Loucy (cell line): Measurements from ENCODE around the gene PRKN.

Experiments
- H2AFZ ChIP-seq: fragments of 200-600 bp; sonication (generic); 2 replicates; pipeline ENCODE4 v1.6.0; 2016; ENCODE audit warnings: antibody characterized with exemption, mild to moderate bottlenecking, low read length, moderate library complexity
- H3F3A ChIP-seq: fragments of 200-600 bp; 2 replicates; pipeline ENCODE4 v1.6.0; 2016; ENCODE audit warnings: antibody characterized with exemption, low read depth, mild to moderate bottlenecking
- H3K27me3 ChIP-seq: fragments of 200-600 bp; sonication (generic); 2 replicates; pipeline ENCODE4 v1.6.1; 2014; ENCODE audit warnings: low read length, mild to moderate bottlenecking; ENCODE audit not compliant: insufficient read depth, poor library complexity, severe bottlenecking
- H3K36me3 ChIP-seq: fragments of 200-600 bp; sonication (generic); 2 replicates; pipeline ENCODE4 v1.6.1; 2016; ENCODE audit warnings: low read length; ENCODE audit not compliant: insufficient read depth
- H3K4me1 ChIP-seq: fragments of 200-600 bp; sonication (generic); 2 replicates; pipeline ENCODE4 v1.5.1; 2014; ENCODE audit warnings: low read length, mild to moderate bottlenecking; ENCODE audit not compliant: insufficient read depth, poor library complexity, severe bottlenecking
- H3K4me2 ChIP-seq: fragments of 200-600 bp; sonication (generic); 2 replicates; pipeline ENCODE4 v1.6.0; 2014; ENCODE audit warnings: antibody characterized with exemption, low read length, low read depth, mild to moderate bottlenecking; ENCODE audit not compliant: poor library complexity, severe bottlenecking
- H3K4me3 ChIP-seq: fragments of 200-600 bp; sonication (generic); 2 replicates; pipeline ENCODE4 v1.5.1; 2014; ENCODE audit warnings: low read length, mild to moderate bottlenecking, mixed read lengths; ENCODE audit not compliant: poor library complexity, severe bottlenecking
- H3K79me2 ChIP-seq: fragments of 200-600 bp; sonication (generic); 2 replicates; pipeline ENCODE4 v1.6.1; 2014; ENCODE audit warnings: low read length; ENCODE audit not compliant: insufficient read depth
- H3K9ac ChIP-seq: fragments of 200-600 bp; sonication (generic); 2 replicates; pipeline ENCODE4 v1.6.0; 2014; ENCODE audit warnings: mild to moderate bottlenecking, low read depth, low read length, moderate library complexity; ENCODE audit not compliant: poor library complexity, severe bottlenecking
- H3K9me2 ChIP-seq: fragments of 200-600 bp; sonication (generic); replicated peaks from 2 replicates; pipeline ENCODE4 v1.6.1; 2016; ENCODE audit warnings: low read depth, low read length, mixed read lengths
- H3K9me3 ChIP-seq: fragments of 200-600 bp; sonication (generic); 2 replicates; pipeline ENCODE4 v1.6.1; 2014; ENCODE audit warnings: mild to moderate bottlenecking, antibody characterized with exemption, low read length, low read depth; ENCODE audit not compliant: insufficient read depth
- H4K20me1 ChIP-seq: fragments of 200-600 bp; sonication (generic); 2 replicates; pipeline ENCODE4 v1.6.0; 2014; ENCODE audit warnings: antibody characterized with exemption, low read length, mild to moderate bottlenecking; ENCODE audit not compliant: insufficient read depth, poor library complexity, severe bottlenecking
- EZH2phosphoT487 ChIP-seq: fragments of 200-600 bp; IDR thresholded peaks from 2 replicates; pipeline ENCODE4 v1.6.1; 2018; ENCODE audit warnings: antibody characterized with exemption, mild to moderate bottlenecking, moderate library complexity, borderline replicate concordance
- TF ChIP-seq, protein P1 (sequence below): fragments of 200-600 bp; sonication (generic); conservative IDR thresholded peaks from 2 replicates; pipeline ENCODE4 v1.5.1; 2014; ENCODE audit warnings: mild to moderate bottlenecking, antibody characterized with exemption, low read length

PRKN gene

DNA sequence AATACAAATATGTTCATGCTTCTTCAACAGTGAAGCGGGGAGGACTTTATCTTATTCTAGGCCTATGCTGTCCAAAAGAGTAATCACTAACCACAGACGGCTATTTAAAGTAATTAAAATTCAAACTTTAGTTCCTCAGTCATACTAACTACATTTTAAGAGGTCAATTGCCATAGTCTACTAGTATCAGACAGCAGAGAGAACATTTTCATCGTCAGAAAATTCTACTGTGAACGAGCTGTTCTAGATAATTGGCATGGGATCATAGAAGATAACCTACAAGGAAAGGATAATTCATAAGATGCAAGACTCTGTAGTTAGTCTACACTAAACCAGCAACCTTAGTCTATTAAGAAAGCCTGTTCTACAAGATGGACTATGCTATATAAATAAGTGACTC, 44.4 kb downstream of the PRKN start:
- Histone ChIP-seq H2AFZ (no peak overlapping the region), H4K20me1 (no peaks in the 10 kb centered on the region), H3K4me2 (no peak overlapping the region), H3F3A (no peaks in the 10 kb centered on the region), H3K9ac (no peak overlapping the region), H3K27me3 (no peaks in the 10 kb centered on the region), H3K4me3 (no peak overlapping the region), H3K9me3 (no peaks in the 10 kb centered on the region), H3K79me2 (no peaks in the 10 kb centered on the region), H3K36me3 (no peaks in the 10 kb centered on the region), H3K9me2 (no peaks in the 10 kb centered on the region), H3K4me1 (no peaks in the 10 kb centered on the region)
- TF ChIP-seq, protein P1, sequence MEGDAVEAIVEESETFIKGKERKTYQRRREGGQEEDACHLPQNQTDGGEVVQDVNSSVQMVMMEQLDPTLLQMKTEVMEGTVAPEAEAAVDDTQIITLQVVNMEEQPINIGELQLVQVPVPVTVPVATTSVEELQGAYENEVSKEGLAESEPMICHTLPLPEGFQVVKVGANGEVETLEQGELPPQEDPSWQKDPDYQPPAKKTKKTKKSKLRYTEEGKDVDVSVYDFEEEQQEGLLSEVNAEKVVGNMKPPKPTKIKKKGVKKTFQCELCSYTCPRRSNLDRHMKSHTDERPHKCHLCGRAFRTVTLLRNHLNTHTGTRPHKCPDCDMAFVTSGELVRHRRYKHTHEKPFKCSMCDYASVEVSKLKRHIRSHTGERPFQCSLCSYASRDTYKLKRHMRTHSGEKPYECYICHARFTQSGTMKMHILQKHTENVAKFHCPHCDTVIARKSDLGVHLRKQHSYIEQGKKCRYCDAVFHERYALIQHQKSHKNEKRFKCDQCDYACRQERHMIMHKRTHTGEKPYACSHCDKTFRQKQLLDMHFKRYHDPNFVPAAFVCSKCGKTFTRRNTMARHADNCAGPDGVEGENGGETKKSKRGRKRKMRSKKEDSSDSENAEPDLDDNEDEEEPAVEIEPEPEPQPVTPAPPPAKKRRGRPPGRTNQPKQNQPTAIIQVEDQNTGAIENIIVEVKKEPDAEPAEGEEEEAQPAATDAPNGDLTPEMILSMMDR, result no peak
- no peak for TF ChIP-seq EZH2phosphoT487

DNA sequence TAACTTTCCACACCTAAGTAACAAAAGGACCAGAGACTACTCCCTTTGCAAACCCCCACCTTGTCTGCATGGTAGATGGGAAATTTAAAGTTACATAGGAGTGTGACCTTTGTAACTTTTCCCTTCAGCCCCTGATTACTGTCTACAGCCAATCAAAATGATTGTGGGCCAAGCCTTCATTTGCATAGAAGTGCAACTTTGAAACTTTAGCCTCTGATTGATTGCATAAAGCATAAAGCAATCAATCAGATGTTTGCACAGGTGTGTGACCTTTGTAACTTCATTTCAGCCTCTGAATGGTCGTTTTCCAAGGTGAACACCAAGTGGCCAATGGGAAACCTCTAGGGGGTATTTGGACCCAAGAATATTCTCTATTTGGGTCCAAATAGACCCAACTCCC, 46.1 kb downstream of the PRKN start:
- Histone ChIP-seq H4K20me1 (no peaks in the 10 kb centered on the region), H3K4me2 (no peak overlapping the region), H3K4me1 (no peaks in the 10 kb centered on the region), H3K79me2 (no peaks in the 10 kb centered on the region), H3K27me3 (no peaks in the 10 kb centered on the region), H3K9me3 (no peaks in the 10 kb centered on the region), H3K4me3 (no peak overlapping the region), H3K9me2 (no peaks in the 10 kb centered on the region), H3F3A (no peaks in the 10 kb centered on the region), H2AFZ (no peak overlapping the region), H3K9ac (no peak overlapping the region), H3K36me3 (no peaks in the 10 kb centered on the region)
- TF ChIP-seq, protein P1, result no peak
- TF ChIP-seq EZH2phosphoT487, result no peak

DNA sequence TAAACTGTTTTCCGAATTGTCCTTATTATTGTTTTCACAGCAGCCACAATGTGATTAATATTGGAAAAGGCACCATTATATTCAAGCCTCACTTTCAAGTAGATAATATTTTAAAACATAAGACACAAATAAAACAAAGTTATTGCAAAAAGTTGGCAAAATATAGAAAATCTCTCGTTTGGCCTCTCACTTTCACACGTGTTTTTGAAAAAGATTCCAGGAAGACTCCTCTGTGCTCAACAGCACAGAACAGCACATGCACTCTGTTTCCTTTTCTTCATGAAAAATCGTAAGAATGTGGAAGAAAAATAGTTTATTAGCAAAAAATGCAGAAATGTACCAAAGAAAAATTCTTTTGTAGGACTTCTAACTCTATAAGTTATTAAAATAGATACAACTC, 46.7 kb downstream of the PRKN start:
- Histone ChIP-seq H3K79me2 (no peaks in the 10 kb centered on the region), H3K9me2 (no peaks in the 10 kb centered on the region), H3F3A (no peaks in the 10 kb centered on the region), H2AFZ (no peak overlapping the region), H3K9me3 (no peaks in the 10 kb centered on the region), H3K4me3 (no peak overlapping the region), H3K9ac (no peak overlapping the region), H4K20me1 (no peaks in the 10 kb centered on the region), H3K27me3 (no peaks in the 10 kb centered on the region), H3K4me1 (no peaks in the 10 kb centered on the region), H3K36me3 (no peaks in the 10 kb centered on the region), H3K4me2 (no peak overlapping the region)
- no peak for TF ChIP-seq EZH2phosphoT487
- TF ChIP-seq, protein P1, result no peak
